HepG2 (cell line): ENCODE results near the gene ST8SIA3. TPM values are rescaled to one million over a fixed set of nuclear protein-coding genes. Genes with fewer than 3 reads are reported as not detected.

Source experiments
- ARID2 ChIP-seq: sonication (generic); formaldehyde crosslinking; IDR thresholded peaks from 2 replicates; pipeline ENCODE4 v1.8.1; 2022; ENCODE audit warnings: mild to moderate bottlenecking, missing genetic modification reagents, borderline replicate concordance
- CBX2 ChIP-seq, 2 experiments: fragments of 200-600 bp in 1 of 2; sonication (generic); formaldehyde crosslinking in 1 of 2; IDR thresholded peaks; 2 replicates each; pipeline versions ENCODE4 v1.7.0 to v1.8.1; 2018 to 2022; ENCODE audit warnings: low read depth in 2 of 2, low read length in 1 of 2, mild to moderate bottlenecking in 1 of 2, missing genetic modification reagents in 1 of 2
- GZF1 ChIP-seq: sonication (generic); formaldehyde crosslinking; IDR thresholded peaks from 2 replicates; pipeline ENCODE4 v1.5.1; 2020; ENCODE audit warnings: mild to moderate bottlenecking, missing genetic modification reagents
- HOXA3 ChIP-seq: sonication (generic); formaldehyde crosslinking; IDR thresholded peaks from 2 replicates; pipeline ENCODE4 v1.5.0; 2020; ENCODE audit warnings: missing genetic modification reagents
- KDM3A ChIP-seq: IDR thresholded peaks from 2 replicates; pipeline ENCODE4 v1.6.1; 2018; ENCODE audit warnings: low read depth, missing compliant biosample characterization
- MATR3 ChIP-seq: sonication (generic); formaldehyde crosslinking; IDR thresholded peaks from 2 replicates; pipeline ENCODE4 v1.4.0; 2020; ENCODE audit warnings: missing genetic modification reagents
- MLXIP ChIP-seq: sonication (generic); formaldehyde crosslinking; IDR thresholded peaks from 2 replicates; pipeline ENCODE4 v1.9.0; 2021; ENCODE audit warnings: missing genetic modification reagents, borderline replicate concordance
- MXD3 ChIP-seq: IDR thresholded peaks from 2 replicates; pipeline ENCODE4 v1.6.1; 2016; ENCODE audit warnings: mild to moderate bottlenecking, missing biosample characterization, missing genetic modification reagents
- NCOA1 ChIP-seq: sonication (generic); formaldehyde crosslinking; IDR thresholded peaks from 2 replicates; pipeline ENCODE4 v1.9.0; 2021; ENCODE audit warnings: missing genetic modification reagents
- SMYD3 ChIP-seq: sonication (generic); formaldehyde crosslinking; IDR thresholded peaks from 2 replicates; pipeline ENCODE4 v1.8.1; 2023; ENCODE audit warnings: mild to moderate bottlenecking, missing genetic modification reagents
- ZBTB33 ChIP-seq: sonication (generic); formaldehyde crosslinking; IDR thresholded peaks from 2 replicates; pipeline ENCODE4 v1.4.0; 2020; ENCODE audit warnings: missing genetic modification reagents
- ZC3H4 ChIP-seq: sonication (generic); formaldehyde crosslinking; IDR thresholded peaks from 2 replicates; pipeline ENCODE4 v1.4.0; 2020; ENCODE audit warnings: missing genetic modification reagents, borderline replicate concordance
- ZFAT ChIP-seq: sonication (generic); formaldehyde crosslinking; conservative IDR thresholded peaks from 2 replicates; pipeline ENCODE4 v1.8.1; 2023; ENCODE audit warnings: missing genetic modification reagents, inconsistent platforms
- ZKSCAN1 ChIP-seq: fragments of 150-350 bp; IDR thresholded peaks from 2 replicates; pipeline ENCODE4 v1.6.1; 2014; ENCODE audit warnings: low read length
- ZNF547 ChIP-seq: sonication (generic); formaldehyde crosslinking; IDR thresholded peaks from 2 replicates; pipeline ENCODE4 v1.5.1; 2020; ENCODE audit warnings: mild to moderate bottlenecking, missing genetic modification reagents
- ZNF609 ChIP-seq: sonication (generic); formaldehyde crosslinking; IDR thresholded peaks from 2 replicates; pipeline ENCODE4 v1.4.0; 2020; ENCODE audit warnings: mild to moderate bottlenecking, missing genetic modification reagents, borderline replicate concordance
- ZNF691 ChIP-seq: sonication (generic); formaldehyde crosslinking; IDR thresholded peaks from 2 replicates; pipeline ENCODE4 v1.4.0; 2020; ENCODE audit warnings: missing genetic modification reagents, low read depth, mild to moderate bottlenecking, borderline replicate concordance
- ZNF773 ChIP-seq: sonication (generic); formaldehyde crosslinking; IDR thresholded peaks from 2 replicates; pipeline ENCODE4 v1.4.0; 2020; ENCODE audit warnings: missing genetic modification reagents, borderline replicate concordance
- ZNF816 ChIP-seq: sonication (generic); formaldehyde crosslinking; IDR thresholded peaks from 2 replicates; pipeline ENCODE4 v1.8.0; 2022; ENCODE audit warnings: missing genetic modification reagents, mild to moderate bottlenecking, borderline replicate concordance
- polyA plus RNA-seq, 8 experiments: library from polyadenylated mRNA; depleted of rRNA in 3 of 8; stranded (reverse) in 7 of 8; unstranded in 1 of 8; fragments of >200 nt; fragmentation: Illumina TruSeq in 4 of 8; extraction: Trizol in 4 of 8; gene quantifications; 2 replicates each; pipeline versions ENCODE4 v1.2.1 to v1.2.3, GENCODE V29; 2011 to 2016; ENCODE audit warnings: low read depth in 4 of 8, missing spikeins in 1 of 8, mixed read lengths in 1 of 8; ENCODE audit not compliant: insufficient read depth in 1 of 8
- total RNA-seq, 5 experiments: library from RNA; depleted of rRNA; stranded (reverse); fragments of >200 nt; fragmentation: Illumina TruSeq; extraction: Trizol; gene quantifications; 2 replicates each; pipeline ENCODE4 v1.2.3, GENCODE V29; 2016; ENCODE audit warnings: low read depth in 1 of 5

The ST8SIA3 gene
- total and polyA plus RNA-seq, 2 of the 13 experiments (the other 11 are each of a cell fraction or from before 2014, with no cell fraction given): not detected

GRCh38 chr18:57353940-57354461, 1.6 kb downstream of the ST8SIA3 start (continued):
- TF ChIP-seq ZC3H4: no peak
- TF ChIP-seq CBX2 (IDR thresholded peaks at IDR 0.05; ENCODE audit: low read depth, low read length): no peak
- TF ChIP-seq CBX2 (CRISPR knock-in tag; IDR thresholded peaks at IDR 0.05; ENCODE audit: low read depth): no peak
- no peak for TF ChIP-seq ZKSCAN1
- peak; percentile 55 for TF ChIP-seq HOXA3 (CRISPR knock-in tag)
- peak; percentile 80 for TF ChIP-seq ZNF816 (CRISPR knock-in tag)
- no peak for TF ChIP-seq MATR3 (CRISPR knock-in tag)
- 0 out of 2 replicates have a peak, but pooled peaks have one; percentile 58 for TF ChIP-seq GZF1 (CRISPR knock-in tag)
- TF ChIP-seq ARID2 (CRISPR knock-in tag): no peak
- peak; percentile 71; the same call in 1 of the 2 replicates for TF ChIP-seq ZNF773 (CRISPR knock-in tag)
- TF ChIP-seq MXD3: peak; percentile 65; the same call in 1 of the 2 replicates
- TF ChIP-seq ZFAT: no peak
- 0 out of 2 replicates have a peak, but pooled peaks have one; percentile 29 for TF ChIP-seq ZNF691 (CRISPR knock-in tag)
- no peak for TF ChIP-seq KDM3A
- TF ChIP-seq ZNF609 (CRISPR knock-in tag): no peak
- TF ChIP-seq SMYD3 (CRISPR knock-in tag): no peak
- TF ChIP-seq MLXIP (CRISPR knock-in tag): 0 out of 2 replicates have a peak, but pooled peaks have one; percentile 57
- no peak for TF ChIP-seq ZNF547 (CRISPR knock-in tag)
- no peak for TF ChIP-seq NCOA1
- TF ChIP-seq ZBTB33 (CRISPR knock-in tag): peak; percentile 89
